ENCODE data around the gene NOP56.

Gene NOP56, protein sequence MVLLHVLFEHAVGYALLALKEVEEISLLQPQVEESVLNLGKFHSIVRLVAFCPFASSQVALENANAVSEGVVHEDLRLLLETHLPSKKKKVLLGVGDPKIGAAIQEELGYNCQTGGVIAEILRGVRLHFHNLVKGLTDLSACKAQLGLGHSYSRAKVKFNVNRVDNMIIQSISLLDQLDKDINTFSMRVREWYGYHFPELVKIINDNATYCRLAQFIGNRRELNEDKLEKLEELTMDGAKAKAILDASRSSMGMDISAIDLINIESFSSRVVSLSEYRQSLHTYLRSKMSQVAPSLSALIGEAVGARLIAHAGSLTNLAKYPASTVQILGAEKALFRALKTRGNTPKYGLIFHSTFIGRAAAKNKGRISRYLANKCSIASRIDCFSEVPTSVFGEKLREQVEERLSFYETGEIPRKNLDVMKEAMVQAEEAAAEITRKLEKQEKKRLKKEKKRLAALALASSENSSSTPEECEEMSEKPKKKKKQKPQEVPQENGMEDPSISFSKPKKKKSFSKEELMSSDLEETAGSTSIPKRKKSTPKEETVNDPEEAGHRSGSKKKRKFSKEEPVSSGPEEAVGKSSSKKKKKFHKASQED

DNA sequence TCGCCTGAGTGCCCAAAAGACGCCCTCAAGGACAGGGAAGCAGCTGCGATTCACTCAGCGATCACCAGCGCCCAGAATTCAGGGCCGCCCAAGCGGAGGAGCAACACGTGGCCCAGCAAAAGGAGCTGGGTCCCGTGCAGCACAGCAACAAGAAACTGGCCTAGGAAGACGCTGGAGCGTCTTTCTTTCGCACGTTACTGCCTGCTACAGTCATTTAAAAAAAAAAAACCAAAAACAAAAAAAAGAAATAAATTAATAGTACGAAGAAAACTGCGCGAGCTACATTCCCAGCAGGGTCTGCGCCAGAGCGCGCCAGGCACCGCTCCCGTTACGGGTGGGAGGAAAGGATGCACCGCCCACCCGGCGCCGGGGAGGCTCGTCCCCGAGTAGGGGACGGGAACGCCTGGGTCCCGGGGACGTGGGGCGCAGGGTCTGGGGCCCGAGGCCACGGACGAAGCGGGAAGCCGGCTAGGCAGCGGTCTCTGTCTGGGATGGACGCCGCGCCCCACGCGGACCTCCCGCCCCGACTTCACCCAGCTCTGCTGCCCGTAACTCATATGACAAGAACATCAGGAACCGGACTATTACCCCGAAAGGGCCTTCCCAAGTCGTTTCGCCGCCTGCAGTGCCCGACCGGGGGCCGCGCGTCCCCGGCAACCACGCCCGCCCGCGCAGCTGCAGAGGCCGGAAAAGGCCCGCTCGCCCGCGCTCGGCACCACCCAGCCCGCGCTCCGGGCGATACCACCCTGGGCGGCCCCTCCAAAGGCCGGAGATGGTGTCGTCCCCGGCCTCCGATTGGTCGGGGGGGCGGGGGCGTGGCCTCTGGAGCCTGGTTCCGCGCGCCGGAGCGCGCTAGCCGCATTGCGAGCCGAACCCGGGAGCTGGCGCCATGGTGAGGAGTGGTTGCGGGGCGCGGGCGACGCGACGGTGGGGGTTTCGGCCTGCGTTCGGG lies at the start of gene NOP56:
Gene NOP56 (plus strand): TSS at position 861 of the 952 bp plus-strand sequence. CDS start 29 bp downstream, at position 890.
- DNase-seq, result peak; percentile 73 to 82

DNA sequence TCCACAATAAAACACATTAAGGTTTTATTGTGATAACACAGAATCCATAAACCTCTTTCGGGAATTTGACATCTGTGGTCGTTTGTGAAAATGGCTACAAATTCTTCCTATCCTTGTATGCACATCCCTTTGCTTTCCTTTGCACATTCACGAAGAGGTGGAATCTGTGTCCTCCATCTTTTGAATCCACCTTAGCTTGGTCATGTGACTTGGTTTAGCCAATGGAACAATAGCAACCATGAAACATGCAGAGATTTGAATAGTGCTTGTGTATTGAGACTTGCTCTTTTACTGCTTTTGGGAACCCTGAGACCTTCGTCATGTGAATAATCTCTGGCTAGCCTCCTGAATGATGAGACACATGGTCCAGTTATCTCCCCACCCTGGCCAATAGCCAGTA lies 49.7 kb upstream of the NOP56 start:
- DNase-seq, result no peak

DNA sequence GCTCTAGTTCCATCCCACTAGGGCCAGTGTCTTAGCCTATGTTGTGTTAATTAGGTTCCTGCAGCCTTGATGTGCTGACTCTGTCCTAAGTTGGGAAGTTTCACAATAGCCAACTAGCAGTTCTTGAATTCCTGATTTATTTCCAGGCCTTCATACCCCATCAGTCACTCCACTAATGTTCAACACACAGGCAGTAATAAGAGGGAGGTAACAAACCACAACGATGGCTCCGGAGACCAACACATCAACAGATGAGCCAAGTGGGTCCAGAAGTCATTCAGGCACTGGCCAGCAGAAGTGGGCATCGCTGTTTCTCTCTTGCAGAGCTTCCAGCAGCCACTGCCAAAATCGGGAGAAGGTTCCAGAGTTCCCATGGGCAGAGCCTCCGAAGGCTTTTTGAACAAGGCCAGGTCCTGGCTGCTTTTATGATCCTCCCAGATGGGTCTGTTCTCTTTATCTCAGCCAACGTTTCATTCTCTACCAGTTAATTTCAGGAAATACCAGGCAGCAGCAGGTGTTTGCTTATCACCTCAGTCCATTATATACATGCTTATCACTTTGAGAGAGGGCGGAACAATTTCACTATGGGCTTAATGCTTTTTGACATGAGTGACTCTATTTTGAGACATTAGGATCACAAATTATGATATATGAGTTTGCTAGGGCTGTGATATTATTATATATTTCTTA lies 48.5 kb upstream of the NOP56 start:
- DNase-seq, result no peak

DNA sequence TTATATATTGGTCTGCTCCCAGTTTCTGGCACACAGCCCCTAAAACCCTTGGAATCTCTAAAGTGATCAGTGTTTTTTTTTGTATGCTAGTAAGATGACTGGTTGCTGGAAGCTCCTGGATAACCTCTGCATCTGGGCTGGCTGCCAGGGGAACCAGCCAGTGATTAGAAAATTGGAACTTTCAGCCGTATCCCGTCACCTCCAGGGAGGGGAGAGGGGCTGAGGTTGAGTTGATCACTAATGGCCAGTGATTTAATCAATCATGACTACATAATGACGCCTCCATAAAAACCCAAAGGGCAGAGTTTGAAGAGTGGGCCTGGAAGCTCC lies 48.0 kb upstream of the NOP56 start:
- no peak for DNase-seq

DNA sequence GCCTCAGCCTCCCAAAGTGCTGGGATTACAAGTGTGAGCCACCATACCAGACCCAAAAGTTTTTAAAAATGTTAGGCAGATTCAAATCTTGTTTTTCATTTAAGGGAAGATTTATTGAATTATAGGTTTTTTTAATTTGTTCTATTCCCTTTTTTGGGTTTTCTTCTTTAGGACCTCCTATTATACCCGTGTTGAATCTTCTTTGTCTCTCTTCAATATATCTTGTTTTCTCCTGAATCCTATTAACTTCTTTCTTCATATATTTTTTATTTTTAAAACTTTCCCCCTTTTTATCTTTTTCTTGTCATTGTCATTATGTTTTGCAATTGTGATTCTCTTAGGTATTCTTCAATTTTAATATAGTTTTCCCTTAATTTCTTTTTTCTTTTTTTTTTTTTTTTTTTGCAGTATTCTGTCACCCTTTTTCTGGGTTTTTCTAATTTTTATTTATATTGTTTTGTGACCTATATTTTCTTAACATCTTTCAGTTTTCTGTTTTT lies 45.9 kb upstream of the NOP56 start:
- no peak for DNase-seq

DNA sequence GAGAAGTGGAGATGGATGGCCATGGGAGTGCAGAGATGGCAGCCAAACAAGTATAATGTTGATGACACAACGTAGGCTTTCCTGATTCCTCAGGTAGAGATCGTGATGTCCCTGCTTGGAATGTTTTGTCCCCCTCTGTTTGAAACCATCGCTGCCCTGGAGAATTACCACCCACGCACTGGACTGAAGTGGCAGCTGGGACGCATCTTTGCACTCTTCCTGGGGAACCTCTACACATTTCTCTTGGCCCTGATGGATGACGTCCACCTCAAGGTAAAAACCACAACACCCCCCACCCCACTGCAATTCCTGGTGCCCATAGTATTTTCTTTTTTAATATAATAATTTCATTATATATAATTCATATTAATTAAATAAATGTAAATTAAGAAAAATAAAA lies 42.1 kb upstream of the NOP56 start:
- DNase-seq, result no peak

DNA sequence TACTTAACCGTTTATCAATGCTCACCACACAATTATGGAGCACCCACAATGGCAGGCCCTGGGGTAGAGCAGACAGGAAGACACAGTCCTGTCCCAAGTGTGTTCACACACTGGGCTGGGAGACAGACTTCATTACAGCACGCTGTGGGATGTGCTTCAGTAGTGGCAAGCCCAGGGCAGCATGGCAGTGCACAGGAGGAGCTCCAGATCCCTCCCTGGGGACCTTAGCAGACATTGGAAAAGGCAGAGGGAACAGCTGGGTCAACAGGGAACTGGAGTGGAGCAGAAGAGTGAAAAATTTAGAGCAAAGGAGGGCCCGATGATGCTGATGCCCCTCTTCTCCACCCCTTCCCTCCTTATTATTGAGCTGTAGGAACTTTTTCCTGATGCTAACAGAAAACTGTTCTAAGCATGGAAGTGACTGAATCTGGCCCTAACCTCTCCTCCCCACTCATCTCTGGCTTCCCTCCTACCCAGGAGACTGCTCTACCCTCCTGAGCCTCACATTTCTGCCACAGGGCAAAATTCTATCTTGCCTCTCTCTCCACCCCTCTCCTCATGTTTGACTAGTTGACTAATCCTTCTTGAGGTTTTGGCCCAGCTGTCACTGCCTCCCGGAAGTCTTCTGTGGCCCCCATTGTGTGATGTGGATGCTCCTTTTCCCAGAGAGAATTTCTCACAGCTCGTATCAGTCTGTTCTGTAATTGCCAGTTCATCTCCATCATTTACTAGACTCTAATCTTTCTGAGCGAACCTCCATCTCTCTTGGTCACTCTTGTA lies 41.3 kb upstream of the NOP56 start:
- DNase-seq, result no peak

DNA sequence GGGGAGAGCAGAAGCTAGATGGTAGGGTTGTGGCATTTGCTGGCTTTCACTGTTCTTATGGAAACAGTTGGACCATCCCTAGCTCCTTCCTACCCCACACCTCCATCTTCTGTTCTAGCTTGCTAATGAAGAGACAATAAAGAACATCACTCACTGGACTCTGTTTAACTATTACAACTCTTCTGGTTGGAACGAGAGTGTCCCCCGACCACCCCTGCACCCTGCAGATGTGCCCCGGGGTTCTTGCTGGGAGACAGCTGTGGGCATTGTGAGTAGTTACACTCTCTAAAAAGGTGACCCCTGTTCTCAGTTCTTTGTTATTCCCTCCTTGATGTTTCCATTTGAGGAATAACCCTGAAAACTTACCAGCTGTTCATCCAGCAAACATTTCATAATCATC lies 40.4 kb upstream of the NOP56 start:
- DNase-seq, result no peak

DNA sequence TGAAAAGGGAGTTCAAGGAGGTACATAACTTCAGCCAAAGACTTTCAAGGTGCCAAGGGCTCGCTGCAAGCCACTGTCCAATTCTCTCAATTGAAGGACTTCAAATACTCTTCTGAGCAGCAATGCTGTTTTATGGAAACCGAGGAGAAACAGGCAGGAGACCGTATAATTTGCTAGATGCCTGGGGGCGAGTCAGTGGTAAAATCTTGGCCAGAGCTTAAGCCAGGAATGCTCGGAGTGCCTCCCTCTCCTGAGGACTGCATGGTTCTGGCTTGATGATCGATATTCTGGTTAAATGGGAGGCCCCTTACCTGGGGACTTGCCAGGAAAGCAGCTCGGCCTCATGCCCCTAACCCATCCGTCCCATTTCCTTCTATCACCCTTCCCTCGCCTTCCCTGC lies 35.8 kb upstream of the NOP56 start:
- DNase-seq, result no peak

DNA sequence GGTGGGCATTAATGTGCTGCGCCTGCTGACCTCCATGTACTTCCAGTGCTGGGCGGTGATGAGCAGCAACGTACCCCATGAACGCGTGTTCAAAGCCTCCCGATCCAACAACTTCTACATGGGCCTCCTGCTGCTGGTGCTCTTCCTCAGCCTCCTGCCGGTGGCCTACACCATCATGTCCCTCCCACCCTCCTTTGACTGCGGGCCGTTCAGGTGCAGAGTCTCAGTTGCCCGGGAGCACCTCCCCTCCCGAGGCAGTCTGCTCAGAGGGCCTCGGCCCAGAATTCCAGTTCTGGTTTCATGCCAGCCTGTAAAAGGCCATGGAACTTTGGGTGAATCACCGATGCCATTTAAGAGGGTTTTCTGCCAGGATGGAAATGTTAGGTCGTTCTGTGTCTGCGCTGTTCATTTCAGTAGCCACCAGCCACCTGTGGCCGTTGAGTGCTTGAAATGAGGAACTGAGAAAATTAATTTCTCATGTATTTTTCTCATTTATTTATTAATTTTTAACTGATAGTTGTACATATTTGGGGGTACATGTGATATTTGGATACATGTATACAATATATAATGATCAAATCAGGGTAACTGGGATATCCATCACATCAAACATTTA lies 35.2 kb upstream of the NOP56 start:
- DNase-seq, result no peak

DNA sequence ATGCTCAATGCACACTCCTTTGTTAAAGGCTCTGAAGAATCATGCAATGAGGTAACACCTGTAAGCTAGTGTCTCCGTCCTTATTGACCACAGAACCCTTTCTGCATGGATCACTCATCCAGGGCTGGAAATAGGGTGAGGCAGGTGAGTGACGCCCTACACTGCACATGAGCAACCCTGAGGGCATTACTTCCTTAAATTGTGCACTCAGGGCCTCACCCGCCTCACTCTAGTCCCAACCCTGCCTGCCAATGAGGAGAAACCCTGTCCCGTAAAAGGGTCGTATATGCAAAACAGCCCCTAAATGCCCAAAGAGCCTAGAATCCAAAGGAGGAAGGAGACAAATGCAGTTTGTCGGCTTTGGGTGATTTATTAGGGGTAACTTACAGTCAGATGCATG lies 33.6 kb upstream of the NOP56 start:
- DNase-seq, result no peak

DNA sequence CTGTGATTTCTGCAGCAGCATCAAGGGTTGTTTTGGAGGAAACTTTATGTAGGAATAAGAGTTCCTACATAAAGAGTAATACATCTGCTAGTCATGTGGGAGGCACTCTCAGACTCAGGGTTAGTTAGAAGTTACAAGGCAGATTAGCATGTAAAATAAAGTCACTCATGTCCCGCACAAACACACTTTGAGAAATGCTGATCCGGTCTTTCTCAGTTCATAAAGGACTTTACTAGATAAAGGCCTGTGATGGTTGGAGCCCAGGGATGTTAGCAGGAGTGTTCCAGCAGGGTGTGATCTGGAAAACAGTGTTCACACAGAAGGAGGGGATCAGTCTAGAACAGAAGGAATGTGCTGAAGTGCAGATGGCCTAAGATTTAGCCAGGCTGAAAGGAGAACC lies 33.1 kb upstream of the NOP56 start:
- DNase-seq, result no peak

DNA sequence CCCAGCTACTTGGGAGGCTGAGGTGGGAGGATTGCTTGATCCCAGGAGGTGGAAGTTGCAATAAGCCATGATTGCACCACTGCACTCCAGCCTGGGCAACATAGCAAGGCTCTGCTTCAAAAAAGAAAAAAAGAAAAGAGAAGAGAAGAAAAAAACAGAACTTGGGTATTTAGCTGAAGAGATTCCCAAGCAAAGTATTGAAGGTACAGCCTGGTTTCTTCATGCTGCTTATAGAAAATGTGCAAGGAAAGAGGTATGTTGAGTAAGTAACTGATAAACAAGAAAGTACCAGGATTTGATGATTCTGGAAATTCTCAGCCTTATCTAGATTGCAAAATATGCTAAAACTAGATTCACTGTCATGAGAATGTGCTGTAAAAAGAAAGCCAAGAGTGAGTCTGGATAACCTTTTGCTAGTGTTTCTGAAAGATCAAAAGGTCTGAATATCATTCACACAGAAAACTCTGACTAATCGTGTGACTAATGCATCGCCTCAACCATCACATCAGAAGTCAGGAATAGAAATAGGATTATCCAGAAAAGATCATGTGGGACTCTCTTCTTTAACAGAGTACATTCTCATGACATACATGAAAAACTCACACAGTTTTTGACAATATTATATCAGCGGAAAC lies 32.4 kb upstream of the NOP56 start:
- DNase-seq, result no peak

DNA sequence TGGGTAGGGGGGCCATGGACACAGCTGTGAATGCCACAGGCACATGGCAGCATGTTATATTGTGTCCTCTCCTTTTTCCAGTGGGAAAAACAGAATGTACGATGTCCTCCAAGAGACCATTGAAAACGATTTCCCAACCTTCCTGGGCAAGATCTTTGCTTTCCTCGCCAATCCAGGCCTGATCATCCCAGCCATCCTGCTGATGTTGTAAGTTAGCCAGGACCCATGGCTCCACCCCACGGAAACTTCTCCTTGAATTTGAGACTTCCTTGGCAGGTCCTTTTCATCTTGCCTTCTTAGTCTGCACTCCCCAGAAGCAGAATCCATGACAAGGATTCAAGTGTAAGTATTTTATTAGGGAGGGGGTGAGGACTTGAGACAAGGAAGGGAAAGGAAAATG lies 28.2 kb upstream of the NOP56 start:
- DNase-seq, result no peak

DNA sequence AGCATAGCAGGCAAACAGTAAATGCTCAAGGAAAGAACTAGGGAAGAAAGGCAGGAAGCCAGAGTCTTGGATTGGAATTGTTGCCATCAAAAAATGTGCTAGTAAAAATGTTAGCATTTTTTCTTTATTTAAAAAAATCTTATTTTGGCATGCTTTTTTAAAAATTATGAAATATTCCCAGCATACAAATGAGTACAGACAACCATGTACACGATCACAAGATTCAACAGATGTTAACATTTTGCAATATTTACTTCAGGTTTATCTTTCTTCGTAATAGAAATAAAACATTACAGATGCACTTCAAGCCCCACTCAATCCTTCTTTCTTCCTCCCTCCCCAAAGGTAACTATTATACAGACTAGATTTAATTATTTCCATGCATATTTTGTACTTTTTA lies 27.4 kb upstream of the NOP56 start:
- no peak for DNase-seq

DNA sequence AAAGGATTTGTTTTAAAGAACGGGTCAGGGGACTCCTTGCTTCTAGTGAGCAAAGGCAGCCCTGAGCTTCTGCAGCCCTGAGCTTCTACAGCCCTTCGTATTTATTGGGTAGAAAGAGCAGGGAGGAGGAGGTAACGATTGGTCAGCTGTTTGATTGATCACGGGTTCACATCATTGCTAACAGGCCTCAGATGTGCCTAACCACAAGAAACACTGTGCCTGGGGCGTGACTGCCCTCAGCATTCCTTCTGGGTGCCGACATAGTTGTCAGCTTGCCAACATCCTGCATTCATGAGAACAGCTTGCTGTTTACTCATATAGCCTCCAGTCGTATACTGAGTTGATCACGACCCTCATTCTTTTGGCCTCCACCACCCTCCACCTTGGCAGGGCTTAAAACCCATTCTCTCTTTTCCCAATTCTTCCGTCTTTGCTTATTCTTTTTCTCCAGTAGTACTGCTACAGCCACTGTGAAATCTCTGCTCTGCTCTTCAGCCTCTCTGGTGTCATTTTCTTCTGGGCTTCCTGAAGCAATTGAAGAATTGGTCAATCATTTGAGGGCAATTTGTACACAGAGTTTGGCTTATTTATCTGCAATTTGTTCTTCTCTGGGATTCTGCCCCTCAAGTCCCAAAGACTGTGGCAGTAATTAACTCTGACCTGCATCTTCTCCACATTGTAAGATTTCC lies 25.4 kb upstream of the NOP56 start:
- DNase-seq, result no peak

DNA sequence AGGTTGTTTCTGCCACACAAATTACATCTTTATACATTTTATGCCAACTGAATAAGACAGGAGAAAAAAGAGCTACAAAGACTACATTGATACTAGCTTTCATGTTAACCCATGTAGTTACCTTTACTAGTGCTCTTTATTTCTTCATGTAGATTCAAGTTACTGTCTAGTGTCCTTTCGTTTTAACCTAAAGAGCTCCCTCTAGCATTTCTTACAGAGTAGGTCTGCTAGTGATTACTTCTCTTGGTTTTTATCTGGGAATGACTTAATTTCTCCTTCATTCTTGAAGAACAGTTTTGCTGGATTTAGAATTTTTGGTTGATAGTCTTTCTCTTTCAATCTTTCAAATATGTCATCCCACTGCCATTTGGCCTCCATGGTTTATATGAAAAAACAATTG lies 21.2 kb upstream of the NOP56 start:
- no peak for DNase-seq

DNA sequence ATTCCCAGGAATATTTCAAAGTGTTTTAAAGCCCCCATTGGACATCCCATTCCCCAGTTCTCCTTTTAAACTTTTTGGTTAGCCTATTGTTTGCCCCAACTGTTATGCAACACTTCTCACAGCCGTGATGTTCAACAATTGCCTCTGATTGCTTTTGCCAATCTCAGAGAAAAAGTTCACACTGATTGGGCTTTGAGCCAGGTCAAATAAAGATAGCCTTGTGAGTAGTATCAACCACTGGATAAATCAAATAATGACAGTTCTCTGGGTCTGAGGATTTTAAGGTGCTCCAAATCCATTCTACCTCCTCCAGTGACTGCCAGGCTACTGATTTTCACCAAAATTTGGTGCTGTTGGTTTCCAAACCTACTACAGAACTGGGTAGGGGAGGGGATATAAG lies 19.1 kb upstream of the NOP56 start:
- no peak for DNase-seq

DNA sequence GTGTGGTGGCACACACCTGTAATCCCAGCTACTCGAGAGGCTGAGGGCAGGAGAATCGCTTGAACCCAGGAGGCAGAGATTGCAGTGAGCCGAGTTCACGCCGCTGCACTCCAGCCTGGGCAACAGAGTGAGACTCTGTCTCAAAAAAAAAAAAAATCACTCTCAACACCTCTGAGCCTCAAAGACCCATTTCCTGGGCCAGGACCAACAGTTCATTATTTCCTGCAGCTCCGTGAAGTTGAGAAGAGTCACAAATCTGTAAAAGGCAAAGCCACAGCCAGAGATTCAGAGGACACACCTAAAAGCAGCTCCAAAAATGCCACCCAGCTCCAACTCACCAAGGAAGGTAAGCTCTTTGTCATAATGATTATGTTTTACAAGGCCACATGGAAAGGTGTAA lies 15.2 kb upstream of the NOP56 start:
- DNase-seq, result no peak

DNA sequence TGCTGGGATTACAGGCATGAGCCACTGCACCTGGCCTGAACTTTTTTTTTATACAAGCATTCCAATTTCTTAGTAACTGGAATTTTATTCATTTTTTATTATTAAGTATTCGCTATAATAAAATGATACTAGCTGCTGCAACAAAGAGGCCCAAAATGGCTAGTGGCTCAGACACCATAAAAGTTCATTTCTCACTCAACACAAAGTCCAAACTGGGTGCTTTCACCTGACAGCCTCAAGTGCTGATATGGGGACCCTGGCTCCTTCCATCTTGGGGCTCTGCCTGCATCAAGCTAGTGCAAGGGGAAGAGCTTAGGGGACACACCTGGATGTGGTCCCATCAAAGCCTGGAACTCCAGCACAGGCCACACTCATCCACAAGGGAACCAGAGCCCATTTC lies 12.2 kb upstream of the NOP56 start:
- no peak for DNase-seq

DNA sequence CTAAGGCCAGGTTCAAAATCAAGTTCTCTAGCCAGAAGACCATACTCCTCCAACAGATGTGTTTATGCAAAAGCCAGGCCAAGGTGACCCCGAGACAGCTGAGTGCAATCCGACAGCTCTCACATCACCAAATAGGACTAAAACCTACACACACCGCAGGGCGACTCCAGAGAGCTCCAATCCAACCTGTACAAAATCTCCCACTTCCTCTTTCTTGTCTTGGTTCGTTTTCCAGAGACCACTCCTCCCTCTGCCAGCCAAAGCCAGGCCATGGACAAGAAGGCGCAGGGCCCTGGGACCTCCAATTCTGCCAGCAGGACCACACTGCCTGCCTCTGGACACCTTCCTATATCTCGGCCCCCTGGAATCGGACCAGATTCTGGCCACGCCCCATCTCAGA lies 11.5 kb upstream of the NOP56 start:
- DNase-seq, result no peak
